A549 (cell line): ENCODE results near the gene ATP2C1. TPM values are rescaled to one million over a fixed set of nuclear protein-coding genes. Genes with fewer than 3 reads are reported as not detected.

ENCODE experiments used
- ATAC-seq, 2 experiments: fragments of 200-7000 bp in 1 of 2; fragments of >200 bp in 1 of 2; cut with Nextera tagmentation in 1 of 2; cut with Tn5 transposase in 1 of 2; 3 replicates each; pipeline versions ENCODE4 v1.8.0 to v1.9.1; 2018 to 2020; ENCODE audit warnings: mild to moderate bottlenecking in 1 of 2, moderate library complexity in 1 of 2
- CTCF ChIA-PET: fragments of 300-600 bp; sonication (Branson Sonifier 250); formaldehyde crosslinking; extraction: SDS; loops from one replicate; lab custom pipeline; 2021; ENCODE audit warnings: antibody characterized with exemption, inconsistent platforms; lab: Yijun Ruan, JAX
- POLR2A ChIA-PET: fragments of 350-600 bp; formaldehyde crosslinking; extraction: SDS; loops from one replicate; lab custom pipeline; 2021; ENCODE audit warnings: antibody characterized with exemption, inconsistent platforms; lab: Yijun Ruan, JAX
- DNase-seq, 2 experiments: peaks; one replicate each; pipeline versions ENCODE4 v3.0.0 to v3.0.0-alpha.2; 2011 to 2016; ENCODE audit warnings: low read depth in 1 of 2, low spot score in 1 of 2
- FAIRE-seq: peaks from 2 replicates; lab custom pipeline; 2011; peaks lifted over from hg19 to GRCh38; lab: Jason Lieb, UNC
- H3K27ac ChIP-seq, 2 experiments: fragments of >200 bp; sonication (Bioruptor Twin); formaldehyde crosslinking; 3 replicates each; pipeline ENCODE4 v1.5.1; 2016 to 2017
- H3K4me1 ChIP-seq: fragments of >200 bp; sonication (Bioruptor Twin); formaldehyde crosslinking; 3 replicates; pipeline ENCODE4 v1.6.1; 2016
- H3K4me2 ChIP-seq: fragments of >200 bp; sonication (Bioruptor Twin); formaldehyde crosslinking; 3 replicates; pipeline ENCODE4 v1.6.1; 2016
- H3K4me3 ChIP-seq: fragments of >200 bp; sonication (Bioruptor Twin); formaldehyde crosslinking; 3 replicates; pipeline ENCODE4 v1.5.1; 2016
- H3K9me3 ChIP-seq: fragments of >200 bp; sonication (Bioruptor Twin); formaldehyde crosslinking; 3 replicates; pipeline ENCODE4 v1.6.1; 2016
- BHLHE40 ChIP-seq: IDR thresholded peaks from 2 replicates; pipeline ENCODE4 v1.6.1; 2012; ENCODE audit warnings: low read depth, low read length, inconsistent platforms
- CBX2 ChIP-seq: fragments of 200-600 bp; sonication (generic); IDR thresholded peaks from 2 replicates; pipeline ENCODE4 v1.6.1; 2016; ENCODE audit warnings: low read depth, mild to moderate bottlenecking, borderline replicate concordance
- CBX8 ChIP-seq: fragments of 200-600 bp; sonication (generic); IDR thresholded peaks from 2 replicates; pipeline ENCODE4 v1.6.1; 2016
- CHD2 ChIP-seq: fragments of 150-350 bp; IDR thresholded peaks from 2 replicates; pipeline ENCODE4 v1.6.1; 2014; ENCODE audit warnings: low read length; ENCODE audit not compliant: partially characterized antibody
- CHD4 ChIP-seq: fragments of 200-600 bp; sonication (generic); IDR thresholded peaks from 2 replicates; pipeline ENCODE4 v1.6.1; 2016; ENCODE audit warnings: antibody characterized with exemption, mild to moderate bottlenecking, borderline replicate concordance
- EP300 ChIP-seq, 2 experiments: fragments of >200 bp; sonication (Bioruptor Twin); formaldehyde crosslinking; IDR thresholded peaks; 2 replicates in 1 of 2; 3 replicates in 1 of 2; pipeline ENCODE4 v1.6.1; 2016 to 2017
- ESRRA ChIP-seq: fragments of 150-350 bp; IDR thresholded peaks from 2 replicates; pipeline ENCODE4 v1.6.1; 2014; ENCODE audit warnings: mild to moderate bottlenecking, low read length, borderline replicate concordance
- FOSB ChIP-seq: fragments of 250-450 bp; sonication (Bioruptor Pico); IDR thresholded peaks from 2 replicates; pipeline ENCODE4 v1.5.0; 2020; ENCODE audit warnings: mild to moderate bottlenecking, moderate library complexity
- HDAC2 ChIP-seq: fragments of 200-600 bp; sonication (generic); IDR thresholded peaks from 2 replicates; pipeline ENCODE4 v1.6.1; 2016
- HOXB13 ChIP-seq: fragments of 250-450 bp; sonication (Bioruptor Pico); IDR thresholded peaks from 2 replicates; pipeline ENCODE4 v1.5.0; 2020; ENCODE audit warnings: low read depth, mild to moderate bottlenecking, moderate library complexity
- JUN ChIP-seq, 2 experiments: fragments of >200 bp; sonication (Bioruptor Twin); formaldehyde crosslinking; IDR thresholded peaks; 2 replicates in 1 of 2; 3 replicates in 1 of 2; pipeline ENCODE4 v1.6.1; 2016 to 2017
- JUNB ChIP-seq: fragments of >200 bp; sonication (Bioruptor Twin); formaldehyde crosslinking; IDR thresholded peaks from 2 replicates; pipeline ENCODE4 v1.6.1; 2016
- KDM1A ChIP-seq: fragments of 200-600 bp; sonication (generic); IDR thresholded peaks from 2 replicates; pipeline ENCODE4 v1.6.1; 2016; ENCODE audit warnings: low read depth, mild to moderate bottlenecking
- MYC ChIP-seq: IDR thresholded peaks from 2 replicates; pipeline ENCODE4 v1.6.1; 2012; ENCODE audit warnings: mild to moderate bottlenecking, inconsistent platforms, low read length, improper control_type of control experiment, borderline replicate concordance
- NFE2L2 ChIP-seq: fragments of 150-350 bp; conservative IDR thresholded peaks from 2 replicates; pipeline ENCODE4 v1.6.1; 2014; ENCODE audit warnings: low read length
- NR3C1 ChIP-seq: fragments of >200 bp; sonication (Bioruptor Twin); formaldehyde crosslinking; IDR thresholded peaks from 3 replicates; pipeline ENCODE4 v1.6.1; 2017
- POLR2AphosphoS2 ChIP-seq: conservative IDR thresholded peaks from 2 replicates; pipeline ENCODE4 v1.6.1; 2012; ENCODE audit warnings: low read length, improper control_type of control experiment, inconsistent platforms
- RARB ChIP-seq: fragments of 250-450 bp; sonication (Bioruptor Pico); IDR thresholded peaks from 2 replicates; pipeline ENCODE4 v1.8.0; 2021; ENCODE audit warnings: mild to moderate bottlenecking, moderate library complexity
- RNF2 ChIP-seq: fragments of 200-600 bp; sonication (generic); IDR thresholded peaks from 2 replicates; pipeline ENCODE4 v1.6.1; 2016; ENCODE audit warnings: low read depth, mild to moderate bottlenecking, antibody characterized with exemption, moderate library complexity, borderline replicate concordance
- TFCP2L1 ChIP-seq: fragments of 250-450 bp; sonication (Bioruptor Pico); IDR thresholded peaks from 2 replicates; pipeline ENCODE4 v1.5.0; 2021; ENCODE audit warnings: mild to moderate bottlenecking
- TP53 ChIP-seq: fragments of 250-450 bp; sonication (Bioruptor Pico); IDR thresholded peaks from 2 replicates; pipeline ENCODE4 v1.5.0; 2021; ENCODE audit warnings: mild to moderate bottlenecking, moderate library complexity
- ZNF302 ChIP-seq: fragments of 250-450 bp; sonication (Bioruptor Pico); IDR thresholded peaks from 2 replicates; pipeline ENCODE4 v1.9.0; 2021; ENCODE audit warnings: inconsistent platforms, mild to moderate bottlenecking, moderate library complexity
- WGBS: methylation state at CpG from one replicate; pipeline ENCODE4 v1.1.6; 2017; ENCODE audit errors: missing lambda C conversion rate; 5-methylcytosine and 5-hydroxymethylcytosine counted together
- polyA plus RNA-seq, 4 experiments: library from polyadenylated mRNA; depleted of rRNA in 3 of 4; stranded (reverse); fragments of >200 nt; fragmentation: RNase III in 1 of 4; extraction: RNeasy Plus Mini Kit Qiagen cat#74134 plus additional on column Dnase treatment in 1 of 4; gene quantifications; 2 replicates in 3 of 4; 3 replicates in 1 of 4; pipeline ENCODE4 v1.2.3, GENCODE V29; 2011 to 2017
- TF ChIP-seq, protein P1 (sequence below): IDR thresholded peaks from 2 replicates; pipeline ENCODE4 v1.6.1; 2012
- TF ChIP-seq, protein P2 (sequence below): fragments of 250-450 bp; sonication (Bioruptor Pico); IDR thresholded peaks from 2 replicates; pipeline ENCODE4 v1.5.0; 2020; ENCODE audit warnings: low read depth, mild to moderate bottlenecking, moderate library complexity
- TF ChIP-seq, protein P3 (sequence below): fragments of >200 bp; sonication (Bioruptor Twin); formaldehyde crosslinking; IDR thresholded peaks from 3 replicates; pipeline ENCODE4 v1.5.1; 2016
- TF ChIP-seq, protein P4 (sequence below): fragments of 250-450 bp; sonication (Bioruptor Pico); IDR thresholded peaks from 2 replicates; pipeline ENCODE4 v1.5.0; 2021; ENCODE audit warnings: mild to moderate bottlenecking, moderate library complexity, borderline replicate concordance

Gene ATP2C1
- polyA plus RNA-seq, 2 of the 4 experiments (the other 2 are of a cell fraction), result 48.1 to 74.3 TPM

DNA sequence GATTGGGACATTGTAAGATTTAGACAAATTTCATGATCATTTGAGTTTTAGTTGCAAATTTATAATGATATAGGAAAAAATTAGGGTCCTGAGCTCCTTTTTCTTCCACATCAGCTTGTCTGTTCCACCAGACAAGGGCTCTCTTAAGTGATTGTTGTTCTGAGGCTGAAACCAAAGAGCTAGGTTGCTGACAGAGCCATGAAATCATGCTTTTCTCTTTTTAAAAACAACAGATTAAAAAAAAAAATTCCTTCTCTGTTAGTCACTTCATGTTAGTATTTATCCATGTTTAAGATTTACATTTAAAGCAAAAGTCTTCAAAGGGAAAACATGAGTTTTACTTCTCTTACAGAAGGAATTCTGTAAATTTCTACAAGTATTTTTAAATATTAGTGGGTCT, 56.8 kb downstream of the ATP2C1 start:
- TF ChIP-seq FOSB, result no peak
- TF ChIP-seq JUN (IDR thresholded peaks at IDR 0.05), result no peak
- no peak for TF ChIP-seq RARB (CRISPR knock-in tag)
- TF ChIP-seq, protein P1, sequence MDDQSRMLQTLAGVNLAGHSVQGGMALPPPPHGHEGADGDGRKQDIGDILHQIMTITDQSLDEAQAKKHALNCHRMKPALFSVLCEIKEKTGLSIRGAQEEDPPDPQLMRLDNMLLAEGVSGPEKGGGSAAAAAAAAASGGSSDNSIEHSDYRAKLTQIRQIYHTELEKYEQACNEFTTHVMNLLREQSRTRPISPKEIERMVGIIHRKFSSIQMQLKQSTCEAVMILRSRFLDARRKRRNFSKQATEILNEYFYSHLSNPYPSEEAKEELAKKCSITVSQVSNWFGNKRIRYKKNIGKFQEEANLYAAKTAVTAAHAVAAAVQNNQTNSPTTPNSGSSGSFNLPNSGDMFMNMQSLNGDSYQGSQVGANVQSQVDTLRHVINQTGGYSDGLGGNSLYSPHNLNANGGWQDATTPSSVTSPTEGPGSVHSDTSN, result no peak
- no peak for TF ChIP-seq POLR2AphosphoS2
- TF ChIP-seq, protein P2, sequence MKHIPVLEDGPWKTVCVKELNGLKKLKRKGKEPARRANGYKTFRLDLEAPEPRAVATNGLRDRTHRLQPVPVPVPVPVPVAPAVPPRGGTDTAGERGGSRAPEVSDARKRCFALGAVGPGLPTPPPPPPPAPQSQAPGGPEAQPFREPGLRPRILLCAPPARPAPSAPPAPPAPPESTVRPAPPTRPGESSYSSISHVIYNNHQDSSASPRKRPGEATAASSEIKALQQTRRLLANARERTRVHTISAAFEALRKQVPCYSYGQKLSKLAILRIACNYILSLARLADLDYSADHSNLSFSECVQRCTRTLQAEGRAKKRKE (CRISPR knock-in tag), result no peak
- no peak for TF ChIP-seq KDM1A
- no peak for TF ChIP-seq NFE2L2
- no peak for TF ChIP-seq ESRRA
- no peak for TF ChIP-seq NR3C1
- no peak for TF ChIP-seq CBX8
- TF ChIP-seq CHD4, result no peak
- no peak for TF ChIP-seq HDAC2
- no peak for TF ChIP-seq CHD2
- TF ChIP-seq TFCP2L1 (CRISPR knock-in tag), result no peak
- no peak for TF ChIP-seq HOXB13 (CRISPR knock-in tag)
- no peak for TF ChIP-seq JUNB
- CTCF ChIA-PET, result no interaction called here
- H3K9me3 ChIP-seq, result no peaks in the 10 kb centered on the region
- no peak for DNase-seq
- peaks cover 7% of the 10 kb centered on the region; the same call in 1 of the 3 replicates for H3K4me1 ChIP-seq
- H3K27ac ChIP-seq, result no peak overlapping the region
- no peak for ATAC-seq
- POLR2A ChIA-PET, result no interaction called here
- no peak overlapping the region for H3K4me2 ChIP-seq
- FAIRE-seq, result no peak
- no peak overlapping the region for H3K4me3 ChIP-seq

DNA sequence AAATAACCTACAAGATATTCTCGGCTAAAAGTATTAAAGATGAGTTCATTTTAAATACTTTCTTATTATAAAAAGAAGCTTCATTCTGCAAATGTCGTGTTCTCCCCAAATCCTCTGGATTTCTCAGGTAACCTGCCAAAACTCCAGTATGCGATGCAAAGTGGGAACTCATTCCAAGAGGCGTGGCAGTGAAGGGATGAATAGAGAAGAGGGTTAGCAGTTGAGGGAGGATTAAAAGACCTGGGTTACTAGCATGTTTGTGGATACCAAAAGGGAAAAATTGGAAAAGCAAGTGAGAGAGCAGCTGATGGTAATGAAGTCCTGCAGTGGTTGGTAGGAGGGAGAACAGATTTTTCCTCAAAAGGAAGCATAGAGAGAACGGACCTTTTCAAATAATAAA, 61.6 kb downstream of the ATP2C1 start:
- no peak overlapping the region for H3K27ac ChIP-seq
- peaks cover 5% of the 10 kb centered on the region; the same call in 1 of the 3 replicates for H3K4me1 ChIP-seq
- 95% methylated on average over 5 of the region's 5 CpGs for WGBS
- POLR2A ChIA-PET, result no interaction called here
- no peaks in the 10 kb centered on the region for H3K9me3 ChIP-seq
- no peak for ATAC-seq
- FAIRE-seq, result no peak
- no peak overlapping the region for H3K4me3 ChIP-seq
- CTCF ChIA-PET, result interaction anchor here (0.6 kb wide), 1 partner anchor 21 kb away, joined by 3 read pairs; no protein-coding TSS in a partner anchor
- no peak for DNase-seq
- TF ChIP-seq EP300 (IDR thresholded peaks at IDR 0.05) (no peak), TP53 (no peak), BHLHE40 (no peak), ZNF302 (CRISPR knock-in tag) (no peak), MYC (no peak), RNF2 (no peak)
- TF ChIP-seq, protein P3, sequence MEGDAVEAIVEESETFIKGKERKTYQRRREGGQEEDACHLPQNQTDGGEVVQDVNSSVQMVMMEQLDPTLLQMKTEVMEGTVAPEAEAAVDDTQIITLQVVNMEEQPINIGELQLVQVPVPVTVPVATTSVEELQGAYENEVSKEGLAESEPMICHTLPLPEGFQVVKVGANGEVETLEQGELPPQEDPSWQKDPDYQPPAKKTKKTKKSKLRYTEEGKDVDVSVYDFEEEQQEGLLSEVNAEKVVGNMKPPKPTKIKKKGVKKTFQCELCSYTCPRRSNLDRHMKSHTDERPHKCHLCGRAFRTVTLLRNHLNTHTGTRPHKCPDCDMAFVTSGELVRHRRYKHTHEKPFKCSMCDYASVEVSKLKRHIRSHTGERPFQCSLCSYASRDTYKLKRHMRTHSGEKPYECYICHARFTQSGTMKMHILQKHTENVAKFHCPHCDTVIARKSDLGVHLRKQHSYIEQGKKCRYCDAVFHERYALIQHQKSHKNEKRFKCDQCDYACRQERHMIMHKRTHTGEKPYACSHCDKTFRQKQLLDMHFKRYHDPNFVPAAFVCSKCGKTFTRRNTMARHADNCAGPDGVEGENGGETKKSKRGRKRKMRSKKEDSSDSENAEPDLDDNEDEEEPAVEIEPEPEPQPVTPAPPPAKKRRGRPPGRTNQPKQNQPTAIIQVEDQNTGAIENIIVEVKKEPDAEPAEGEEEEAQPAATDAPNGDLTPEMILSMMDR, result no peak
- TF ChIP-seq, all 56 proteins: peak for 0
- no peak overlapping the region for H3K4me2 ChIP-seq

DNA sequence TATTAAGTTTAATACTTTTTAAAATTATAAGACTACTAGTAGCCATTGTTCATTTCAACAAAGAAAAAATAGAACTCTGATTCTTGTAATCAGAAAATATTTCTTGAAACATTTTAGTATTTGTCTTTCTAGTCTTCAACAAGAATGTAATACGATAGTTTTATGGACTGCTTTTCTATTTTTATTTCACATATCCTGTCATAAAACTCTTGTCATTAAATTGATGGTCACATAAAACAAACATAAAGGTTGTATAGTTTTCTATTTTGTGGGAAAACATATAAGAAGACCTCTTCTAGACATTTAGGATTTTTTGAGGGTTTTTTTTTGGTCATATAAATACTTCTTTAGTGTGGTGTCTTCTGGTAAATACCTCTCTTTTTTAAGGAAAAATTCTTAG, 62.4 kb downstream of the ATP2C1 start:
- ChIA-PET CTCF (interaction anchor here (0.6 to 1.2 kb wide), 2 partner anchors 22 to 195 kb away, joined by 3 to 5 read pairs; no protein-coding TSS in a partner anchor), POLR2A (no interaction called here)
- 94% methylated on average over 1 of the region's 1 CpG for WGBS
- no peaks in the 10 kb centered on the region for H3K4me1 ChIP-seq
- H3K4me2 ChIP-seq, result no peak overlapping the region
- no peak for ATAC-seq
- H3K27ac ChIP-seq, result no peak overlapping the region
- no peaks in the 10 kb centered on the region for H3K9me3 ChIP-seq
- no peak for FAIRE-seq
- H3K4me3 ChIP-seq, result no peak overlapping the region
- no peak for DNase-seq
- TF ChIP-seq RNF2, result no peak
- TF ChIP-seq, protein P4, sequence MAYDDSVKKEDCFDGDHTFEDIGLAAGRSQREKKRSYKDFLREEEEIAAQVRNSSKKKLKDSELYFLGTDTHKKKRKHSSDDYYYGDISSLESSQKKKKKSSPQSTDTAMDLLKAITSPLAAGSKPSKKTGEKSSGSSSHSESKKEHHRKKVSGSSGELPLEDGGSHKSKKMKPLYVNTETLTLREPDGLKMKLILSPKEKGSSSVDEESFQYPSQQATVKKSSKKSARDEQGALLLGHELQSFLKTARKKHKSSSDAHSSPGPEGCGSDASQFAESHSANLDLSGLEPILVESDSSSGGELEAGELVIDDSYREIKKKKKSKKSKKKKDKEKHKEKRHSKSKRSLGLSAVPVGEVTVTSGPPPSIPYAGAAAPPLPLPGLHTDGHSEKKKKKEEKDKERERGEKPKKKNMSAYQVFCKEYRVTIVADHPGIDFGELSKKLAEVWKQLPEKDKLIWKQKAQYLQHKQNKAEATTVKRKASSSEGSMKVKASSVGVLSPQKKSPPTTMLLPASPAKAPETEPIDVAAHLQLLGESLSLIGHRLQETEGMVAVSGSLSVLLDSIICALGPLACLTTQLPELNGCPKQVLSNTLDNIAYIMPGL (CRISPR knock-in tag), result no peak
- TF ChIP-seq MYC, result no peak
- no peak for TF ChIP-seq CBX2
